HepG2 (cell line): Measurements from ENCODE around the gene DYNLT2B. TPM values are rescaled to one million over a fixed set of nuclear protein-coding genes. Genes with fewer than 3 reads are reported as not detected.

Source experiments
- ATAC-seq: fragments of 200-7000 bp; cut with Tn5 transposase; 3 replicates; pipeline ENCODE4 v1.9.1; 2020; ENCODE audit warnings: mild to moderate bottlenecking, moderate library complexity
- BruUV-seq: library from RNA; stranded (reverse); fragments of 400-500 nt; replicated peaks from 2 replicates; lab custom pipeline; 2021; lab: Mats Ljungman, UMichigan
- CTCF ChIA-PET: fragments of 300-600 bp; formaldehyde crosslinking; extraction: SDS; loops from one replicate; lab custom pipeline; 2021; ENCODE audit warnings: low total read pairs, inconsistent platforms, low intra/inter-chr PET ratio; lab: Yijun Ruan, JAX
- POLR2A ChIA-PET: fragments of 350-600 bp; sonication (Branson Sonifier 250); formaldehyde crosslinking; loops from one replicate; lab custom pipeline; 2020; ENCODE audit warnings: antibody characterized with exemption, inconsistent platforms; lab: Yijun Ruan, JAX
- DNase-seq: peaks from one replicate; pipeline ENCODE4 v3.0.0-alpha.2; 2015; ENCODE audit warnings: low spot score
- FAIRE-seq: peaks from 3 replicates; lab custom pipeline; 2011; peaks lifted over from hg19 to GRCh38; lab: Jason Lieb, UNC
- H2AFZ ChIP-seq: one replicate; pipeline ENCODE4 v1.6.1; 2011; ENCODE audit warnings: low read length, inconsistent platforms
- H3K27ac ChIP-seq: fragments of 300-600 bp; 3 replicates; pipeline ENCODE4 v1.8.0; 2011; ENCODE audit warnings: mixed run types, mild to moderate bottlenecking, mixed read lengths, low read length, inconsistent platforms; ENCODE audit not compliant: insufficient read depth; ENCODE audit errors: extremely low read length
- H3K27me3 ChIP-seq, 2 experiments: fragments of 200-600 bp in 1 of 2; 2 replicates in 1 of 2; 3 replicates in 1 of 2; pipeline versions ENCODE4 v1.6.0 to v1.8.0; 2011; ENCODE audit warnings: low read length in 2 of 2, mild to moderate bottlenecking in 2 of 2, moderate library complexity in 2 of 2, inconsistent platforms in 1 of 2; ENCODE audit not compliant: insufficient read depth in 2 of 2, control insufficient read depth in 1 of 2
- H3K36me3 ChIP-seq, 2 experiments: fragments of 200-600 bp in 1 of 2; replicated peaks in 1 of 2; 2 replicates in 1 of 2; 3 replicates in 1 of 2; pipeline versions ENCODE4 v1.5.1 to v1.8.0; 2011; ENCODE audit warnings: low read length in 2 of 2, inconsistent platforms in 1 of 2; ENCODE audit not compliant: insufficient read depth in 2 of 2, control insufficient read depth in 1 of 2
- H3K4me1 ChIP-seq: 2 replicates; pipeline ENCODE4 v1.5.1; 2012; ENCODE audit warnings: low read length, inconsistent platforms; ENCODE audit not compliant: insufficient read depth
- H3K4me2 ChIP-seq: 2 replicates; pipeline ENCODE4 v1.6.0; 2011; ENCODE audit warnings: low read depth, low read length, inconsistent platforms
- H3K4me3 ChIP-seq, 3 experiments: fragments of 200-600 bp in 1 of 3; sonication (generic), shearing (Covaris generic) in 1 of 3; replicated peaks in 1 of 3; 2 replicates each; pipeline ENCODE4 v1.5.1; 2011 to 2016; ENCODE audit warnings: low read length in 3 of 3, inconsistent platforms in 2 of 3, low read depth in 2 of 3, mild to moderate bottlenecking in 2 of 3, control low read depth in 1 of 3, mixed read lengths in 1 of 3; ENCODE audit not compliant: insufficient read depth in 1 of 3
- H3K79me2 ChIP-seq: one replicate; pipeline ENCODE4 v1.6.1; 2011; ENCODE audit warnings: low read length, inconsistent platforms; ENCODE audit not compliant: insufficient read depth
- H3K9ac ChIP-seq: 2 replicates; pipeline ENCODE4 v1.6.0; 2011; ENCODE audit warnings: mild to moderate bottlenecking, low read depth, low read length, inconsistent platforms; ENCODE audit not compliant: insufficient read depth
- H3K9me3 ChIP-seq: 2 replicates; pipeline ENCODE4 v1.5.1; 2012; ENCODE audit warnings: mild to moderate bottlenecking, low read length
- H4K20me1 ChIP-seq: 2 replicates; pipeline ENCODE4 v1.6.0; 2011; ENCODE audit warnings: inconsistent platforms, mild to moderate bottlenecking, low read length, moderate library complexity; ENCODE audit not compliant: insufficient read depth
- ARNT2 ChIP-seq: sonication (generic); formaldehyde crosslinking; IDR thresholded peaks from 2 replicates; pipeline ENCODE4 v1.8.0; 2022; ENCODE audit warnings: mild to moderate bottlenecking, low read depth, missing genetic modification reagents, moderate library complexity
- BATF2 ChIP-seq: sonication (generic); formaldehyde crosslinking; IDR thresholded peaks from 2 replicates; pipeline ENCODE4 v1.8.0; 2022; ENCODE audit warnings: mild to moderate bottlenecking, missing genetic modification reagents, moderate library complexity
- HOXA5 ChIP-seq: sonication (generic); formaldehyde crosslinking; IDR thresholded peaks from 2 replicates; pipeline ENCODE4 v1.4.0; 2020; ENCODE audit warnings: missing genetic modification reagents
- MAF1 ChIP-seq: sonication (generic); formaldehyde crosslinking; IDR thresholded peaks from 2 replicates; pipeline ENCODE4 v1.5.0; 2020; ENCODE audit warnings: missing genetic modification reagents, borderline replicate concordance
- MTF1 ChIP-seq: sonication (generic); formaldehyde crosslinking; IDR thresholded peaks from 2 replicates; pipeline ENCODE4 v1.5.0; 2020; ENCODE audit warnings: missing genetic modification reagents
- TGIF2 ChIP-seq: IDR thresholded peaks from 2 replicates; pipeline ENCODE4 v1.6.1; 2016; ENCODE audit warnings: control low read depth, missing compliant biosample characterization
- U2AF2 ChIP-seq: fragments of 200-400 bp; formaldehyde crosslinking; IDR thresholded peaks from 2 replicates; pipeline ENCODE4 v1.6.1; 2017; ENCODE audit warnings: low read depth, mild to moderate bottlenecking, low read length
- ZC3H4 ChIP-seq: sonication (generic); formaldehyde crosslinking; IDR thresholded peaks from 2 replicates; pipeline ENCODE4 v1.4.0; 2020; ENCODE audit warnings: missing genetic modification reagents, borderline replicate concordance
- ZFX ChIP-seq: sonication (generic); formaldehyde crosslinking; IDR thresholded peaks from 2 replicates; pipeline ENCODE4 v1.4.0; 2020; ENCODE audit warnings: mild to moderate bottlenecking, low read depth, missing genetic modification reagents, moderate library complexity
- WGBS: methylation state at CpG from one replicate; pipeline ENCODE4 v1.1.6; 2017; ENCODE audit warnings: low lambda C conversion rate; 5-methylcytosine and 5-hydroxymethylcytosine counted together
- in situ Hi-C: cut with HindIII; loops from 2 replicates; pipeline ENCODE4 v1.10.0; 2017; ENCODE audit warnings: low pct_unique_long_range_greater_than_20kb; ENCODE audit not compliant: extremely low pct_ligation_motif_present
- intact Hi-C: fragments of 100-400 bp; cut with micrococcal nuclease; formaldehyde crosslinking; loops from one replicate; pipeline ENCODE4 v1.10.0; 2022; ENCODE audit not compliant: unreplicated experiment
- polyA plus RNA-seq, 8 experiments: library from polyadenylated mRNA; depleted of rRNA in 3 of 8; stranded (reverse) in 7 of 8; unstranded in 1 of 8; fragments of >200 nt; fragmentation: Illumina TruSeq in 4 of 8; extraction: Trizol in 4 of 8; gene quantifications; 2 replicates each; pipeline versions ENCODE4 v1.2.1 to v1.2.3, GENCODE V29; 2011 to 2016; ENCODE audit warnings: low read depth in 4 of 8, missing spikeins in 1 of 8, mixed read lengths in 1 of 8; ENCODE audit not compliant: insufficient read depth in 1 of 8
- total RNA-seq, 5 experiments: library from RNA; depleted of rRNA; stranded (reverse); fragments of >200 nt; fragmentation: Illumina TruSeq; extraction: Trizol; gene quantifications; 2 replicates each; pipeline ENCODE4 v1.2.3, GENCODE V29; 2016; ENCODE audit warnings: low read depth in 1 of 5
- TF ChIP-seq, protein P1 (sequence below): IDR thresholded peaks from 2 replicates; pipeline ENCODE4 v1.6.1; 2018; ENCODE audit warnings: missing genetic modification reagents, mild to moderate bottlenecking, missing compliant biosample characterization
- TF ChIP-seq, protein P2 (sequence below): sonication (generic); formaldehyde crosslinking; conservative IDR thresholded peaks from 2 replicates; pipeline ENCODE4 v1.4.0; 2020; ENCODE audit warnings: missing genetic modification reagents
- TF ChIP-seq, protein P3 (sequence below): sonication (generic); formaldehyde crosslinking; IDR thresholded peaks from 2 replicates; pipeline ENCODE4 v1.4.0; 2020; ENCODE audit warnings: mild to moderate bottlenecking, missing genetic modification reagents

Gene DYNLT2B
- total and polyA plus RNA-seq, 2 of the 13 experiments (the other 11 are each of a cell fraction or from before 2014, with no cell fraction given) = 4.0 to 7.0 TPM

DNA sequence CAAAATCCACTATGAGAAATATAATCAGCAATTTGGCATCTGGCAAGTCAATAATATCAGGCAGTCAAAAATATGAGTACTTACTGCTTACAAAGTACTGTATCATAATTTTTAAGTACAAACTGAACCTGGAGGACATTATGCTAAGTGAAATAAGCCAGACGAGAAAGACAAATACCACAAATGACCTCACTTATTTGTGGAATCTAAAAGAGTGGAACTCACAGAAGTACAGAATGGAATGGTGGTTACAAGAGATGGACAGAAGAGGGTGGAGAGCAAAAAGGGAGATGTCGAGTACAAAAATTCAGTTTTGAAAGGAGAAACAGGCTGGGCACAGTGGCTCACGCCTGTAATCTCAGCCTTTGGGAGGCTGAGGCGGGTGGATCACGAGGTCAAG lies 42.9 kb downstream of the DYNLT2B start:
- POLR2A ChIA-PET = no interaction called here
- Histone ChIP-seq H3K79me2 (peaks cover 51% of the 10 kb centered on the region), H3K9ac (no peak overlapping the region), H3K9me3 (no peaks in the 10 kb centered on the region), H3K36me3 (peaks cover 11 to 13% of the 10 kb centered on the region in 2 experiments; a peak in 4 of 5 replicates), H3K4me3 (no peak overlapping the region), H3K27me3 (no peaks in the 10 kb centered on the region), H3K27ac (no peak overlapping the region), H2AFZ (no peak overlapping the region), H3K4me1 (peaks cover 24% of the 10 kb centered on the region), H3K4me2 (no peak overlapping the region), H4K20me1 (no peaks in the 10 kb centered on the region)
- no peak for ATAC-seq
- intact Hi-C loops (no loop called here), in situ Hi-C loops (no loop called here)
- CTCF ChIA-PET = no interaction called here
- FAIRE-seq = no peak
- no peak for TF ChIP-seq MAF1
- no peak for TF ChIP-seq HOXA5 (CRISPR knock-in tag)
- TF ChIP-seq ARNT2 (CRISPR knock-in tag) = no peak
- TF ChIP-seq, protein P1, sequence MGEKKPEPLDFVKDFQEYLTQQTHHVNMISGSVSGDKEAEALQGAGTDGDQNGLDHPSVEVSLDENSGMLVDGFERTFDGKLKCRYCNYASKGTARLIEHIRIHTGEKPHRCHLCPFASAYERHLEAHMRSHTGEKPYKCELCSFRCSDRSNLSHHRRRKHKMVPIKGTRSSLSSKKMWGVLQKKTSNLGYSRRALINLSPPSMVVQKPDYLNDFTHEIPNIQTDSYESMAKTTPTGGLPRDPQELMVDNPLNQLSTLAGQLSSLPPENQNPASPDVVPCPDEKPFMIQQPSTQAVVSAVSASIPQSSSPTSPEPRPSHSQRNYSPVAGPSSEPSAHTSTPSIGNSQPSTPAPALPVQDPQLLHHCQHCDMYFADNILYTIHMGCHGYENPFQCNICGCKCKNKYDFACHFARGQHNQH (CRISPR knock-in tag) = no peak
- TF ChIP-seq ZFX = no peak
- no peak for TF ChIP-seq TGIF2 (CRISPR knock-in tag)
- TF ChIP-seq U2AF2 = no peak
- TF ChIP-seq, protein P2, sequence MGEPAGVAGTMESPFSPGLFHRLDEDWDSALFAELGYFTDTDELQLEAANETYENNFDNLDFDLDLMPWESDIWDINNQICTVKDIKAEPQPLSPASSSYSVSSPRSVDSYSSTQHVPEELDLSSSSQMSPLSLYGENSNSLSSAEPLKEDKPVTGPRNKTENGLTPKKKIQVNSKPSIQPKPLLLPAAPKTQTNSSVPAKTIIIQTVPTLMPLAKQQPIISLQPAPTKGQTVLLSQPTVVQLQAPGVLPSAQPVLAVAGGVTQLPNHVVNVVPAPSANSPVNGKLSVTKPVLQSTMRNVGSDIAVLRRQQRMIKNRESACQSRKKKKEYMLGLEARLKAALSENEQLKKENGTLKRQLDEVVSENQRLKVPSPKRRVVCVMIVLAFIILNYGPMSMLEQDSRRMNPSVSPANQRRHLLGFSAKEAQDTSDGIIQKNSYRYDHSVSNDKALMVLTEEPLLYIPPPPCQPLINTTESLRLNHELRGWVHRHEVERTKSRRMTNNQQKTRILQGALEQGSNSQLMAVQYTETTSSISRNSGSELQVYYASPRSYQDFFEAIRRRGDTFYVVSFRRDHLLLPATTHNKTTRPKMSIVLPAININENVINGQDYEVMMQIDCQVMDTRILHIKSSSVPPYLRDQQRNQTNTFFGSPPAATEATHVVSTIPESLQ (CRISPR knock-in tag) = no peak
- no peak for TF ChIP-seq ZC3H4
- TF ChIP-seq MTF1 (CRISPR knock-in tag) = no peak
- TF ChIP-seq, protein P3, sequence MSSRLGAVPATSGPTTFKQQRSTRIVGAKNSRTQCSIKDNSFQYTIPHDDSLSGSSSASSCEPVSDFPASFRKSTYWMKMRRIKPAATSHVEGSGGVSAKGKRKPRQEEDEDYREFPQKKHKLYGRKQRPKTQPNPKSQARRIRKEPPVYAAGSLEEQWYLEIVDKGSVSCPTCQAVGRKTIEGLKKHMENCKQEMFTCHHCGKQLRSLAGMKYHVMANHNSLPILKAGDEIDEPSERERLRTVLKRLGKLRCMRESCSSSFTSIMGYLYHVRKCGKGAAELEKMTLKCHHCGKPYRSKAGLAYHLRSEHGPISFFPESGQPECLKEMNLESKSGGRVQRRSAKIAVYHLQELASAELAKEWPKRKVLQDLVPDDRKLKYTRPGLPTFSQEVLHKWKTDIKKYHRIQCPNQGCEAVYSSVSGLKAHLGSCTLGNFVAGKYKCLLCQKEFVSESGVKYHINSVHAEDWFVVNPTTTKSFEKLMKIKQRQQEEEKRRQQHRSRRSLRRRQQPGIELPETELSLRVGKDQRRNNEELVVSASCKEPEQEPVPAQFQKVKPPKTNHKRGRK = no peak
- no peak for TF ChIP-seq BATF2 (CRISPR knock-in tag)
- no TSS peak for BruUV-seq
- WGBS = 97% methylated on average over 5 of the region's 5 CpGs
- DNase-seq = no peak
